Stimulated activated naive CD8-positive, alpha-beta T cell treated with anti-CD3 and anti-CD28 coated beads, Interleukin-15, Interleukin-2, amounts not matched to agents 100 U/mL and 50 U/mL, for 24 hours (primary cell): ENCODE results near the gene RCAN2.

Source experiments
- ATAC-seq: fragments of 150-1000 bp; cut with Tn5 transposase; one replicate; pipeline ENCODE4 v1.10.0; 2021
- DNase-seq: peaks from one replicate; pipeline ENCODE4 v3.0.0; 2021

The RCAN2 gene

GRCh38 chr6:46290421-46291274 is 200.6 kb downstream of the RCAN2 start:
- ATAC-seq (no peak), DNase-seq (no peak)

GRCh38 chr6:46289898-46290297 is 201.4 kb downstream of the RCAN2 start:
- ATAC-seq (no peak), DNase-seq (no peak)

- DNase-seq (no peak), ATAC-seq (no peak)
These were observed 202.4 kb downstream of the RCAN2 start for GRCh38 chr6:46288835-46289234.

- no peak for DNase-seq
- ATAC-seq: no peak
These were observed 203.6 kb downstream of the RCAN2 start for GRCh38 chr6:46287681-46288080.

- DNase-seq (no peak), ATAC-seq (no peak)
These were observed 204.2 kb downstream of the RCAN2 start for GRCh38 chr6:46287043-46287442.

- ATAC-seq: no peak
- DNase-seq: no peak
These were observed 206.8 kb downstream of the RCAN2 start for GRCh38 chr6:46284475-46284874.

- DNase-seq (no peak), ATAC-seq (no peak)
These were observed 210.1 kb downstream of the RCAN2 start for GRCh38 chr6:46281110-46281509.

- ATAC-seq (no peak), DNase-seq (no peak)
These were observed 211.4 kb downstream of the RCAN2 start for GRCh38 chr6:46279874-46280273.

- no peak for DNase-seq
- no peak for ATAC-seq
These were observed 214.6 kb downstream of the RCAN2 start for GRCh38 chr6:46276576-46277142.

- no peak for ATAC-seq
- DNase-seq: no peak
These were observed 216.7 kb downstream of the RCAN2 start for GRCh38 chr6:46274502-46274901.

GRCh38 chr6:46273911-46274310 is 217.3 kb downstream of the RCAN2 start:
- DNase-seq (no peak), ATAC-seq (no peak)

GRCh38 chr6:46271728-46272127 is 219.5 kb downstream of the RCAN2 start:
- ATAC-seq: no peak
- DNase-seq: no peak

- DNase-seq (no peak), ATAC-seq (no peak)
These were observed 220.1 kb downstream of the RCAN2 start for GRCh38 chr6:46271107-46271506.

GRCh38 chr6:46270336-46270735 is 220.9 kb downstream of the RCAN2 start:
- DNase-seq: no peak
- no peak for ATAC-seq

GRCh38 chr6:46269447-46270229 is 221.6 kb downstream of the RCAN2 start:
- DNase-seq (no peak), ATAC-seq (no peak)

GRCh38 chr6:46267515-46267914 is 223.7 kb downstream of the RCAN2 start:
- no peak for DNase-seq

GRCh38 chr6:46265373-46265772 is 225.9 kb downstream of the RCAN2 start:
- ATAC-seq: no peak

More at GRCh38 chr6:46267515-46267914, 223.7 kb downstream of the RCAN2 start:
- no peak for ATAC-seq

GRCh38 chr6:46263707-46264086 is 227.6 kb downstream of the RCAN2 start:
- no peak for ATAC-seq
- no peak for DNase-seq

More at GRCh38 chr6:46265373-46265772, 225.9 kb downstream of the RCAN2 start:
- DNase-seq: no peak

GRCh38 chr6:46262928-46263706 is 228.1 kb downstream of the RCAN2 start:
- ATAC-seq (no peak), DNase-seq (no peak)

- ATAC-seq (no peak), DNase-seq (no peak)
These were observed 233.0 kb downstream of the RCAN2 start for GRCh38 chr6:46258249-46258648.

GRCh38 chr6:46255528-46255927 is 235.7 kb downstream of the RCAN2 start:
- no peak for ATAC-seq
- no peak for DNase-seq

- DNase-seq (no peak), ATAC-seq (no peak)
These were observed 236.3 kb downstream of the RCAN2 start for GRCh38 chr6:46254946-46255345.
